MCF 10A (cell line): ENCODE measurements around the gene ATP5F1D. TPM values are rescaled to one million over a fixed set of nuclear protein-coding genes. Genes with fewer than 3 reads are reported as not detected.

Source experiments
- BruUV-seq: library from RNA; stranded (reverse); fragments of 400-500 nt; replicated peaks from 2 replicates; lab custom pipeline; 2021; lab: Mats Ljungman, UMichigan
- CTCF ChIA-PET: fragments of 300-600 bp; sonication (Branson Sonifier 250); formaldehyde crosslinking; extraction: SDS; loops from one replicate; lab custom pipeline; 2021; ENCODE audit warnings: antibody characterized with exemption, inconsistent platforms; lab: Yijun Ruan, JAX
- POLR2A ChIA-PET: fragments of 300-600, 350-650 bp; sonication (Branson Sonifier 250); formaldehyde crosslinking; extraction: SDS; loops from one replicate; lab custom pipeline; 2020; ENCODE audit warnings: antibody characterized with exemption, inconsistent platforms; lab: Yijun Ruan, JAX
- DNase-seq: peaks from one replicate; pipeline ENCODE4 v3.0.0-alpha.2; 2018; ENCODE audit not compliant: unreplicated experiment
- H3K27ac Mint-ChIP-seq: one replicate; pipeline ENCODE4 v1.8.0; 2022; ENCODE audit warnings: mild to moderate bottlenecking, low read depth, mixed read lengths; ENCODE audit not compliant: unreplicated experiment
- H3K27me3 Mint-ChIP-seq: one replicate; pipeline ENCODE4 v1.8.0; 2022; ENCODE audit warnings: mixed read lengths; ENCODE audit not compliant: insufficient read depth, unreplicated experiment
- H3K36me3 Mint-ChIP-seq: one replicate; pipeline ENCODE4 v1.8.0; 2022; ENCODE audit warnings: mild to moderate bottlenecking, moderate library complexity, mixed read lengths; ENCODE audit not compliant: insufficient read depth, unreplicated experiment
- H3K4me1 Mint-ChIP-seq: one replicate; pipeline ENCODE4 v1.8.0; 2022; ENCODE audit warnings: mixed read lengths; ENCODE audit not compliant: insufficient read depth, unreplicated experiment
- H3K4me3 Mint-ChIP-seq: one replicate; pipeline ENCODE4 v1.8.0; 2022; ENCODE audit warnings: mild to moderate bottlenecking, moderate library complexity, mixed read lengths; ENCODE audit not compliant: unreplicated experiment
- H3K9me3 Mint-ChIP-seq: one replicate; pipeline ENCODE4 v1.8.0; 2022; ENCODE audit warnings: mixed read lengths; ENCODE audit not compliant: unreplicated experiment
- intact Hi-C: fragments of 100-400 bp; cut with micrococcal nuclease; formaldehyde crosslinking; loops from 2 replicates; pipeline ENCODE4 v1.14.1; 2022
- total RNA-seq: library from RNA; stranded (reverse); gene quantifications from 2 replicates; pipeline ENCODE4 v1.2.3, GENCODE V29; 2022
- TF ChIP-seq, protein P1 (sequence below): fragments of 200-600 bp; IDR thresholded peaks from one replicate; pipeline ENCODE4 v1.8.0; 2022; ENCODE audit warnings: antibody characterized with exemption, mild to moderate bottlenecking; ENCODE audit not compliant: unreplicated experiment

ATP5F1D gene
- total RNA-seq, 1 experiment from 2014 or later: 258 TPM

DNA sequence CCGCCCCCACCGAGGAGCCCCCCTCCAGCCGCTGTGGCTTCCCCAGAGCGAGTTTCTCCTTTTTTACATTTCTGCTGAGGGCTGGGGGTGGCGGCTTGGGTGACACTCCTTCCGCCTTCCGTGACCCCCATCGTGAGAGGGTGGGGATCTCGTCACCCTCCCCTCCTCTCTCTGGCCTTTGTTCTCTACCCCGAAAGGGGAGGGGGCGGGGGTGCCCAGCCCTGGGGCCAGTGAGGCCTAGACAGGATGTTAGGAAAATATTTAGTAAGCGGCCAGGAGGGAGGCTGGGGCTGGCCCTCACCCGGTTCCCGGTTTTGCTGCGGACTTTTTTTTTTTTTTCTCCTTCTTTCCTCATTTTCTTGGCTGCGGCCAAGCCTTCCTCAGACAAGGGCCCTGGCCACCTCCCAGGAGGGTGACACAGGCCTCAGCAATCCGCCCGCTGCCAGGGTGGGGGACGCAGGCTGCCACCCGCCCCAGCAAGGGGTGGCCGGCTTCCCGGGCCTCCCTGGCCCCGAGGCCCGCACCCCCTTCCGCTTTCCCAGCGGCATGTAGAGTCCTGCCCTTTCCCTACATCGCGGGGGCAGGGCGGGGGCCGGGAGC is 10.8 kb downstream of the ATP5F1D start:
- ChIA-PET CTCF (interaction anchor here (0.7 to 1.9 kb wide), 4 partner anchors 8 to 14 kb away, joined by 3 to 19 read pairs (median 12); no protein-coding TSS in a partner anchor), POLR2A (interaction anchor here (0.6 to 2.9 kb wide), 27 partner anchors 7 to 589 kb away, joined by 3 to 89 read pairs (median 4); partner anchors contain the start of genes ATP5F1D, CIRBP, CNN2 and FAM174C)
- Mint-ChIP-seq H3K27ac (peak overlapping the region; percentile 86), H3K4me3 (peak overlapping the region; percentile 86), H3K27me3 (no peaks in the 10 kb centered on the region), H3K36me3 (peaks cover 69% of the 10 kb centered on the region), H3K4me1 (peaks cover 7% of the 10 kb centered on the region), H3K9me3 (no peaks in the 10 kb centered on the region)
- intact Hi-C loops: no loop called here
- peak; percentile 99 for DNase-seq
- TF ChIP-seq, protein P1, sequence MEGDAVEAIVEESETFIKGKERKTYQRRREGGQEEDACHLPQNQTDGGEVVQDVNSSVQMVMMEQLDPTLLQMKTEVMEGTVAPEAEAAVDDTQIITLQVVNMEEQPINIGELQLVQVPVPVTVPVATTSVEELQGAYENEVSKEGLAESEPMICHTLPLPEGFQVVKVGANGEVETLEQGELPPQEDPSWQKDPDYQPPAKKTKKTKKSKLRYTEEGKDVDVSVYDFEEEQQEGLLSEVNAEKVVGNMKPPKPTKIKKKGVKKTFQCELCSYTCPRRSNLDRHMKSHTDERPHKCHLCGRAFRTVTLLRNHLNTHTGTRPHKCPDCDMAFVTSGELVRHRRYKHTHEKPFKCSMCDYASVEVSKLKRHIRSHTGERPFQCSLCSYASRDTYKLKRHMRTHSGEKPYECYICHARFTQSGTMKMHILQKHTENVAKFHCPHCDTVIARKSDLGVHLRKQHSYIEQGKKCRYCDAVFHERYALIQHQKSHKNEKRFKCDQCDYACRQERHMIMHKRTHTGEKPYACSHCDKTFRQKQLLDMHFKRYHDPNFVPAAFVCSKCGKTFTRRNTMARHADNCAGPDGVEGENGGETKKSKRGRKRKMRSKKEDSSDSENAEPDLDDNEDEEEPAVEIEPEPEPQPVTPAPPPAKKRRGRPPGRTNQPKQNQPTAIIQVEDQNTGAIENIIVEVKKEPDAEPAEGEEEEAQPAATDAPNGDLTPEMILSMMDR: no peak
- no TSS peak for BruUV-seq

DNA sequence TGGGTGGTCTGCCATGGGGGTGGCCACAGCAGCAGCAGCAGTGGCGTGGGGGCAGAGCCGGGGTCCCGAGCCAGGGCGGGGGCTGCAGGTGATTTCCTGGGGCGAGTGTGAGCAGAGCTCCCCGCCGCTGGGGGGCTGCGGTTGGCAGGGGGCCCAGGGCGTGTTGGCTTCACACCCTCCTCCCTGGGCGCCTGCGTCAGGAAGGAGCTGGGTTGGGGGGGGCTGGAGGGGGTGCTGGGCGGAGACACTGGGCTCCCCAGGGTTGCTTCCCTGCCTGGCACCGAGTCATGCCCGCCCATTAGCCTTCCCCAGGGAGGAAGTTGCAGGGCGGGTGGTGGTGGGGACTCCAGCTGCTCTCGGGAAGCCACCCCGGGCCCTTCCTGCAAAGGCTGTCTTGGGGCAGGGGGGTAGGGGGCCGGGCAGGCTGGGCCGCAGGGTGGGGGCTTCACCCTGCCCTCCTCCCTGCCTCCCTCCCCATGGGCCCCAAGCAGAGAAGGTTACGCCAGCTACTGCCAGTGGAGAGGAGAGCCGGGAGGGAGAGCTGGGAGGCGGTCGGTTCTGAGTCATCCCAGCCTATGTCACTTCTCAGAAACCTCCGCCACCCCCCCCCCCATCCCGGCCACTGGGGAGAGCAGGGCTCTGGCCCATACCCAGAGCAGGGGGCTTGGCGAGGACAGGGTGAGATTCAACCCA is 11.4 kb downstream of the ATP5F1D start:
- H3K9me3 Mint-ChIP-seq: no peaks in the 10 kb centered on the region
- TF ChIP-seq, protein P1: no peak
- intact Hi-C loops: no loop called here
- peak; percentile 99 for DNase-seq
- ChIA-PET POLR2A (interaction anchor here (0.5 to 2.9 kb wide), 27 partner anchors 9 to 590 kb away, joined by 3 to 89 read pairs (median 4); partner anchors contain the start of genes ATP5F1D, CIRBP, CNN2 and FAM174C), CTCF (interaction anchor here (0.6 to 1.9 kb wide), 4 partner anchors 9 to 238 kb away, joined by 3 to 19 read pairs (median 12); partner anchors contain the start of gene REEP6)
- BruUV-seq: no TSS peak
- H3K4me3 Mint-ChIP-seq: peak overlapping the region; percentile 86
- H3K27me3 Mint-ChIP-seq: no peaks in the 10 kb centered on the region
- peaks cover 76% of the 10 kb centered on the region for H3K36me3 Mint-ChIP-seq
- peak overlapping the region; percentile 86 for H3K27ac Mint-ChIP-seq
- peaks cover 14% of the 10 kb centered on the region for H3K4me1 Mint-ChIP-seq

DNA sequence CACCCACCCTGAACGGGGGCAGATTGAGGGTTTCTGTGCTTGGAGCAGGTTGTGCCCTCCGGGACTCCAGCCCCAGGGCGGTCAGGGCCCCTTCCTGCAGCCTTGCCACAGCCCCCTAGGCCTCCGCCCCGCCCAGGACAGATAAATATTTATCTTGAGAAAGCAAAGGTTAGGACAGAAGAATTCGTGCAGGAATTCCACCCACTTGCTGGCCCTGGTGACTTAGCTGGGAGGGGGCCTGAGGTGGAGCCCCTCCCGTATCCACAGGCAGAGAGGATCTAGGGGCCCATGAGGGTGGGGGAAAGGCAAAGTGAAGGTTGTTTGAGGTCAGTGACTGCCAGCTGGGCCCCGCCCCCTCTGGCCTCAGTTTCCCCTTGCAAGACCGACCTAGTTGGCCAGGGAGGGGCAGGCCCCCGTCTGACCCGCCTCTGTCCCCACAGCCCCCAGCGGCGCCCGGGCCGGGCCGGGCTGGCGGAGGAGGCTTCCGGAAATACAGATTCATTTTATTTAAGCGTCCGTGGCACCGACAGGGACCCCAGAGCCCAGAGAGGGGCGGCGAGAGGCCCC is 12.0 kb downstream of the ATP5F1D start:
- Mint-ChIP-seq H3K36me3 (peaks cover 82% of the 10 kb centered on the region), H3K4me3 (peak overlapping the region; percentile 86), H3K4me1 (peaks cover 14% of the 10 kb centered on the region), H3K27ac (peak overlapping the region; percentile 86), H3K27me3 (no peaks in the 10 kb centered on the region), H3K9me3 (no peaks in the 10 kb centered on the region)
- TF ChIP-seq, protein P1: no peak
- DNase-seq: no peak
- ChIA-PET POLR2A (interaction anchor here (0.5 to 2.9 kb wide), 22 partner anchors 9 to 591 kb away, joined by 3 to 89 read pairs (median 4); partner anchors contain the start of genes ATP5F1D, CIRBP, FAM174C and RNF126), CTCF (interaction anchor here (0.6 to 1.9 kb wide), 4 partner anchors 10 to 237 kb away, joined by 3 to 19 read pairs (median 12); partner anchors contain the start of gene REEP6)
- intact Hi-C loops: no loop called here
- BruUV-seq: no TSS peak
